ENCODE measurements around the gene DOCK1.

DOCK1 gene

DNA sequence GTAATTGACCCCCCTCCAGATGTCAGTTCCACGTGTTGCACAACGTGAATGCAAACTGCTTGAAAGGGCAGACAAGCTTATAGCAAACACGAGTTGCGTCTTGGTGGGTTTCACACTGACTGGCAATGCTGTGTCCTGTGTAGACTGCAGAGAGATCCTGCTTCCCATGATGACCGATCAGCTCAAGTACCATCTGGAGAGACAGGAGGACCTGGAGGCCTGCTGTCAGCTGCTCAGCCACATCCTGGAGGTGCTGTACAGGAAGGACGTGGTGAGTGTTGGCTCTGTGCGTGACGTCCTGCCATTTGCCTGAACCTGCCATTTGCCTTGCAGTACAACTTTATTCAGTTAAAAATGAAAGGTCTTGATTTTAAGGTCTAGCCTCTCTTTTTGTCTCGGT, 220.1 kb downstream of the DOCK1 start:
- Histone ChIP-seq H3K9ac (no peak overlapping the region), H3K27me3 (ENCODE audit: insufficient read depth, low read depth) (no peaks in the 10 kb centered on the region), H3K4me1 (ENCODE audit: low read depth, poor library complexity, severe bottlenecking) (no peaks in the 10 kb centered on the region), H4K20me1 (ENCODE audit: insufficient read depth) (no peaks in the 10 kb centered on the region), H3K4me3 (IDR thresholded peaks at IDR 0.05; ENCODE audit: insufficient read depth, low read depth, low read length) (no peak overlapping the region), H3K27ac (no peak overlapping the region), H3K4me2 (no peak overlapping the region), H3K79me2 (ENCODE audit: insufficient read depth, low read depth) (no peaks in the 10 kb centered on the region), H2AFZ (ENCODE audit: low read depth) (no peak overlapping the region), H3K36me3 (ENCODE audit: insufficient read depth) (no peaks in the 10 kb centered on the region)
- TF ChIP-seq, protein P1, sequence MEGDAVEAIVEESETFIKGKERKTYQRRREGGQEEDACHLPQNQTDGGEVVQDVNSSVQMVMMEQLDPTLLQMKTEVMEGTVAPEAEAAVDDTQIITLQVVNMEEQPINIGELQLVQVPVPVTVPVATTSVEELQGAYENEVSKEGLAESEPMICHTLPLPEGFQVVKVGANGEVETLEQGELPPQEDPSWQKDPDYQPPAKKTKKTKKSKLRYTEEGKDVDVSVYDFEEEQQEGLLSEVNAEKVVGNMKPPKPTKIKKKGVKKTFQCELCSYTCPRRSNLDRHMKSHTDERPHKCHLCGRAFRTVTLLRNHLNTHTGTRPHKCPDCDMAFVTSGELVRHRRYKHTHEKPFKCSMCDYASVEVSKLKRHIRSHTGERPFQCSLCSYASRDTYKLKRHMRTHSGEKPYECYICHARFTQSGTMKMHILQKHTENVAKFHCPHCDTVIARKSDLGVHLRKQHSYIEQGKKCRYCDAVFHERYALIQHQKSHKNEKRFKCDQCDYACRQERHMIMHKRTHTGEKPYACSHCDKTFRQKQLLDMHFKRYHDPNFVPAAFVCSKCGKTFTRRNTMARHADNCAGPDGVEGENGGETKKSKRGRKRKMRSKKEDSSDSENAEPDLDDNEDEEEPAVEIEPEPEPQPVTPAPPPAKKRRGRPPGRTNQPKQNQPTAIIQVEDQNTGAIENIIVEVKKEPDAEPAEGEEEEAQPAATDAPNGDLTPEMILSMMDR (conservative IDR thresholded peaks at IDR 0.05; ENCODE audit: low read depth, low read length), result no peak

GRCh38 chr10:127127822-127128221, 222.6 kb downstream of the DOCK1 start:
- H3K79me2 ChIP-seq (ENCODE audit: insufficient read depth, low read depth), result no peaks in the 10 kb centered on the region
- H2AFZ ChIP-seq (ENCODE audit: low read depth), result no peak overlapping the region

GRCh38 chr10:127129104-127129503, 223.9 kb downstream of the DOCK1 start:
- Histone ChIP-seq H3K36me3 (ENCODE audit: insufficient read depth) (no peaks in the 10 kb centered on the region), H3K4me2 (no peak overlapping the region), H3K27me3 (ENCODE audit: insufficient read depth, low read depth) (no peaks in the 10 kb centered on the region), H3K4me1 (ENCODE audit: low read depth, poor library complexity, severe bottlenecking) (no peaks in the 10 kb centered on the region), H4K20me1 (ENCODE audit: insufficient read depth) (no peaks in the 10 kb centered on the region), H2AFZ (ENCODE audit: low read depth) (no peak overlapping the region), H3K79me2 (ENCODE audit: insufficient read depth, low read depth) (no peaks in the 10 kb centered on the region), H3K4me3 (IDR thresholded peaks at IDR 0.05; ENCODE audit: insufficient read depth, low read depth, low read length) (no peak overlapping the region), H3K27ac (no peak overlapping the region), H3K9ac (no peak overlapping the region)
- TF ChIP-seq, protein P1 (conservative IDR thresholded peaks at IDR 0.05; ENCODE audit: low read depth, low read length), result no peak

More at GRCh38 chr10:127127822-127128221, 222.6 kb downstream of the DOCK1 start:
- H3K9ac ChIP-seq, result no peak overlapping the region
- H3K36me3 ChIP-seq (ENCODE audit: insufficient read depth), result no peaks in the 10 kb centered on the region
- no peak overlapping the region for H3K4me2 ChIP-seq
- H3K27me3 ChIP-seq (ENCODE audit: insufficient read depth, low read depth), result no peaks in the 10 kb centered on the region
- no peaks in the 10 kb centered on the region for H3K4me1 ChIP-seq (ENCODE audit: low read depth, poor library complexity, severe bottlenecking)
- TF ChIP-seq, protein P1 (conservative IDR thresholded peaks at IDR 0.05; ENCODE audit: low read depth, low read length), result no peak
- H4K20me1 ChIP-seq (ENCODE audit: insufficient read depth), result no peaks in the 10 kb centered on the region
- H3K4me3 ChIP-seq (IDR thresholded peaks at IDR 0.05; ENCODE audit: insufficient read depth, low read depth, low read length), result no peak overlapping the region
- H3K27ac ChIP-seq, result no peak overlapping the region

DNA sequence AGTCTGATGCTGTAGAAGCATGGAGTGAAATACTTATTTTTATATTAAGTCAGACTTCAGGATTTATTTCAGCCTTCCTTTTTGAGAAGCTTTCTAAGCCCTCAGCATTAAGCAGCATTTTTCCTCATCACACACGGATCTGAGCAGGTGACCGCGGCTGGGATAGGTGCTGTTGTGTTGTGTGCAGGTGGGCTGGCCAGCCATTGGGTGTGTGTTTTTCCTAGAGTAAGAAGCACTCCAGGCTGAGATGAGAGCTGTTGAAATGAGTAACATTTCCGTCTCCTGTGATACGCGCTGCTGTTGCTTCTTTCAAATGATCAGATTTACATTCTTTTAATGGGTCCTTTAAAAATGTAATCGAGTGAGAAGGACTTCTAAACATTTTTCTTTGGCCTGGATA, 227.2 kb downstream of the DOCK1 start:
- TF ChIP-seq, protein P1 (conservative IDR thresholded peaks at IDR 0.05; ENCODE audit: low read depth, low read length), result no peak
- Histone ChIP-seq H3K4me2 (no peak overlapping the region), H4K20me1 (ENCODE audit: insufficient read depth) (no peaks in the 10 kb centered on the region), H3K36me3 (ENCODE audit: insufficient read depth) (no peaks in the 10 kb centered on the region), H3K27me3 (ENCODE audit: insufficient read depth, low read depth) (no peaks in the 10 kb centered on the region), H2AFZ (ENCODE audit: low read depth) (no peak overlapping the region), H3K27ac (no peak overlapping the region), H3K4me3 (IDR thresholded peaks at IDR 0.05; ENCODE audit: insufficient read depth, low read depth, low read length) (no peak overlapping the region), H3K79me2 (ENCODE audit: insufficient read depth, low read depth) (no peaks in the 10 kb centered on the region), H3K9ac (no peak overlapping the region), H3K4me1 (ENCODE audit: low read depth, poor library complexity, severe bottlenecking) (no peaks in the 10 kb centered on the region)

Measured in KMS-11 (cell line).